ENCODE results near the gene ZFYVE27. TPM values are rescaled to one million over a fixed set of nuclear protein-coding genes. Genes with fewer than 3 reads are reported as not detected.

ZFYVE27 gene
- total and polyA plus RNA-seq, 2 experiments from 2014 or later = 17.2 to 32.6 TPM

DNA sequence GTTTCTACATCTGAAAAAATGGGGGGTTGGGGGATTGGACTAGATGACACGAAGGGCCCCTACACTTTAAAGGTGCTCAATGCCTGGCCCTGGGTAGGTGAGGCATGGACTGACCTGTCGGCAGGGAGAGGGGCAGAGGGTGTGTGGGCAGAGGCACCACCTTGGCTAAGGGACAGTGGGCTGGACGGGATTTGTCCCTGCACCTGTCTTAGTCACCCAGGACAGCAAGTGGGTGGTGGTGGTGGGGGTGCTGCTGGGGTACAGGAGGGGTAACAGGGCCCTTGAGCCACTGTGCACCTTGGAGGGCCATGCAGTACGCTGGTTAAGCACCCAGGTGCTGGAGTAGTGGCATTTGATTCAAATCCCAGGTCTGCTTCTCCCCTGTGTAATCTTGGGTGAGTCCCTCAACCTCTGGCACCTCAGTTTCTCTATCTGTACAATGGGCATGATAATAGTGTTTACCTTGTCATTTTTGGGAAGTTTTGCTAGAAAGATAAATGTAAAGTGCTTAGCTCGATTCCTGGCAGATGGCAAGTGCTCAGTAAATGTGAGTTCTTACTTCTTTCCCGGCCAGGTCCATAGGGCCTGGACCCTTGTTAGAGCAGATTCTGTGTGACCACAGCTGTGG lies 53.0 kb downstream of the ZFYVE27 start:
- no peaks in the 10 kb centered on the region for H3F3A ChIP-seq (ENCODE audit: insufficient read depth)
- no peaks in the 10 kb centered on the region for H3K36me3 ChIP-seq (ENCODE audit: low read depth)
- peaks cover 8% of the 10 kb centered on the region for H3K27me3 ChIP-seq (replicated peaks; ENCODE audit: insufficient read depth)
- H2AFZ ChIP-seq = no peak overlapping the region
- H3K4me2 ChIP-seq (ENCODE audit: unreplicated experiment) = no peak overlapping the region
- no peak overlapping the region for H3K9ac ChIP-seq
- no peak overlapping the region for H3K27ac ChIP-seq
- TF ChIP-seq EZH2 (IDR thresholded peaks at IDR 0.05; ENCODE audit: insufficient read depth, poor library complexity, severe bottlenecking) = no peak
- no peak for TF ChIP-seq EZH2phosphoT487 (IDR thresholded peaks at IDR 0.05; ENCODE audit: insufficient read depth, low read depth)
- in situ Hi-C loops (cut with MboI) = loop anchor here (5.0 to 25.0 kb wide), 2 partner anchors 72 to 247 kb away; partner anchors contain the start of gene CRTAC1
- 44% methylated on average over 6 of the region's 6 CpGs for WGBS, 2 experiments (ENCODE audit: low coverage in 1 of 2, low lambda C conversion rate in 2 of 2, missing lambda C conversion rate in 2 of 2)
- H3K4me1 ChIP-seq (ENCODE audit: insufficient read depth) = no peaks in the 10 kb centered on the region
- H4K20me1 ChIP-seq (ENCODE audit: insufficient read depth) = no peaks in the 10 kb centered on the region
- no peaks in the 10 kb centered on the region for H3K9me3 ChIP-seq (ENCODE audit: low read depth)
- no peak overlapping the region for H3K4me3 ChIP-seq
- H3K9me2 ChIP-seq (ENCODE audit: insufficient read depth) = no peaks in the 10 kb centered on the region
- no peaks in the 10 kb centered on the region for H3K79me2 ChIP-seq (ENCODE audit: insufficient read depth)
- no peak for DNase-seq

DNA sequence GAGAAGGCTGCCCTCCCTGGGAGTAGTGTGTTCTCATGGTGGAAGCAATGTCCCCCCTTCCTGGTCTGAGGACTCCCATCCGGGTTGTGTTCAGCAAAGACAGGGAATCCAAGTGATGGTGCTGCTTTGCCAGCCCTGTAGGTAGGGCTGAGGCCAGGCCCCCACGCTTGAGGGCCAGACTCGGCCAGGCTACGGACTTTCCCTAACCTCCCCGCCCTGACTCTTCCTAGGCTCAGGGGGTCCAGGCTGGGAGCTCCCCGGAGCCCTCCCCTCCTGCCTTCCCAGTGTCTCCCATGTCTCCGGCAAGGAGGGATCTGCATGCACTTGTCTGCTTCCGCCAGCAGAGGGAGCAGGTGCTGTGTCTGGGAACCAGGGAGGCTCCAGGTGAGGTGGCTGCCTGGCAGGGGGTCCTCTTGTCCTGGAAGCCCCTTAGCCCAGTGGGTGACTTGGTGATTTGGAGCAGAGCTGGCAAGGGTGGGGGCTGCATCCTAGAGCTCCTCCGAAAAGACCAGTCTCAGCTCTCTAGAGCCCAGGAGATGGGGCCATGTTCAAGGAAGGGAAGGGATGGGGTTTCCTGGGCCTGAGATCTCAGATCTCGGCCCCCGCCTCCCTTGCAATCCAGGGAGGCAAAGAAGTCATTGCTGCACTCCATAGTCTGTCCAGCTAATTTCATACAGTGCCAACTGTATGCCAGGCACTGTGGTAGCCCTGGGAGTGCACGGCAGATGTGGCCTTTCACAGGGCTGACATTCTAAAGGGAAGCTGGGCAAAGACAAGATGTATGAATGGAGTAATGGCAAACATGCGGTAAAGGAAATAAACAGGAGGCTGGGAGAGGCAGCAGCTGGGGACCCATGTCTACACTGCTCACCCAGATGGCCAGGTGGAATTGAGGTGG lies 55.1 kb downstream of the ZFYVE27 start:
- DNase-seq = peak; percentile 64
- Histone ChIP-seq H3K27ac (no peak overlapping the region), H3K4me3 (no peak overlapping the region), H3K9ac (no peak overlapping the region), H3K4me2 (ENCODE audit: unreplicated experiment) (no peak overlapping the region), H3K9me2 (ENCODE audit: insufficient read depth) (no peaks in the 10 kb centered on the region), H3K4me1 (ENCODE audit: insufficient read depth) (no peaks in the 10 kb centered on the region), H4K20me1 (ENCODE audit: insufficient read depth) (no peaks in the 10 kb centered on the region), H3K36me3 (ENCODE audit: low read depth) (no peaks in the 10 kb centered on the region), H3K27me3 (replicated peaks; ENCODE audit: insufficient read depth) (peaks cover 12% of the 10 kb centered on the region), H2AFZ (no peak overlapping the region), H3K9me3 (ENCODE audit: low read depth) (no peaks in the 10 kb centered on the region), H3K79me2 (ENCODE audit: insufficient read depth) (no peaks in the 10 kb centered on the region), H3F3A (ENCODE audit: insufficient read depth) (no peaks in the 10 kb centered on the region)
- WGBS, 2 experiments (ENCODE audit: low coverage in 1 of 2, low lambda C conversion rate in 2 of 2, missing lambda C conversion rate in 2 of 2) = 15 to 21% methylated on average over 10 of the region's 13 CpGs
- TF ChIP-seq EZH2 (IDR thresholded peaks at IDR 0.05; ENCODE audit: insufficient read depth, poor library complexity, severe bottlenecking) = no peak
- no peak for TF ChIP-seq EZH2phosphoT487 (IDR thresholded peaks at IDR 0.05; ENCODE audit: insufficient read depth, low read depth)
- in situ Hi-C loops (cut with MboI) = loop anchor here (5.0 to 25.0 kb wide), 2 partner anchors 70 to 245 kb away; partner anchors contain the start of gene CRTAC1

DNA sequence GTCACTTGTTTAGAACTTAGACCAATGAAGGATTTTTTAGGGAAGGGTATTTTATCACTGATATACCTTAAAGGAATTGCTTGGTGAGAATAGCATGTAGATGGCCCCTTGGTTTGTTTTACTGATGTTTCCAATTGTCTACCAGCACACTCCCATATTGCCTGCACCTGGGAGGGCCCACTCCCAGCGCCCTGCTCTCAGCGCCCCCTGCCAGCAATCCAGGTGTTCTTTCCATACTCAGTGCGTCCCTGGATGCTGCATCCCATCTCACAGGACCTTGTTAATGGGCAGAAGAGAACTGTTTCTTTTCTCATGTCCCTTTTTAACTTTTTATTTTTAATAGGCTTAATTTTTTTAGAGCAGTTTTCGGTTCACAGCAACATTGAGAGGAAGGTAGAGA lies 59.0 kb downstream of the ZFYVE27 start:
- Histone ChIP-seq H3K9me3 (ENCODE audit: low read depth) (no peaks in the 10 kb centered on the region), H3K4me2 (ENCODE audit: unreplicated experiment) (no peak overlapping the region), H3K79me2 (ENCODE audit: insufficient read depth) (no peaks in the 10 kb centered on the region), H3F3A (ENCODE audit: insufficient read depth) (no peaks in the 10 kb centered on the region), H3K27ac (no peak overlapping the region), H3K27me3 (replicated peaks; ENCODE audit: insufficient read depth) (peaks cover 10% of the 10 kb centered on the region), H3K4me1 (ENCODE audit: insufficient read depth) (no peaks in the 10 kb centered on the region), H3K9ac (no peak overlapping the region), H3K36me3 (ENCODE audit: low read depth) (no peaks in the 10 kb centered on the region), H3K9me2 (ENCODE audit: insufficient read depth) (no peaks in the 10 kb centered on the region), H4K20me1 (ENCODE audit: insufficient read depth) (no peaks in the 10 kb centered on the region), H2AFZ (no peak overlapping the region), H3K4me3 (no peak overlapping the region)
- TF ChIP-seq EZH2phosphoT487 (IDR thresholded peaks at IDR 0.05; ENCODE audit: insufficient read depth, low read depth) = no peak
- TF ChIP-seq EZH2 (IDR thresholded peaks at IDR 0.05; ENCODE audit: insufficient read depth, poor library complexity, severe bottlenecking) = no peak
- no peak for DNase-seq
- WGBS, 2 experiments (ENCODE audit: low coverage in 1 of 2, low lambda C conversion rate in 2 of 2, missing lambda C conversion rate in 2 of 2) = 30 to 32% methylated on average over 4 of the region's 4 CpGs
- in situ Hi-C loops (cut with MboI) = loop anchor here (25.0 kb wide), 1 partner anchor 241 kb away; the partner anchor contains the start of gene CRTAC1

DNA sequence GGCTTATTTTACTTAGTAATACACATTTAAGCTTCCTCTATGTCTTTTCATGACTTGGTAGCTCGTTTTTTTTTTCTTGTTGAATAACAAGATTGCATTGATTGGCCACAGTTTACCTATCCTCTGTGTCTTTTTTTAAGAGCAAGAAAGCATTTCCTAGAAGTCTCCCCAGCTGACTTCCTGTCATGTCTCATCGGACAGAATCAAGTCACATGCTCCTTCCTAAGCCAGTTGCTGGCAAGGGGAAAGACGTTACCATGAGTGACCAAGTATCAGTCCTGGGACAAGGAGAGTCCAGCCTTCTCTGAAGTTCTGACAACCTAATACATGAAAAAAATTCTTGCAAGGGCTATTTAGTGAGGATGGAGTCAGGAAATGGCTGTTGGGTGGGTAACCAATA lies 59.7 kb downstream of the ZFYVE27 start:
- no peak overlapping the region for H2AFZ ChIP-seq
- H3K4me1 ChIP-seq (ENCODE audit: insufficient read depth) = no peaks in the 10 kb centered on the region
- H3K9me2 ChIP-seq (ENCODE audit: insufficient read depth) = no peaks in the 10 kb centered on the region
- H3K27ac ChIP-seq = no peak overlapping the region
- H3K9me3 ChIP-seq (ENCODE audit: low read depth) = no peaks in the 10 kb centered on the region
- H3K4me2 ChIP-seq (ENCODE audit: unreplicated experiment) = no peak overlapping the region
- no peaks in the 10 kb centered on the region for H3K79me2 ChIP-seq (ENCODE audit: insufficient read depth)
- H3K4me3 ChIP-seq = no peak overlapping the region
- H4K20me1 ChIP-seq (ENCODE audit: insufficient read depth) = no peaks in the 10 kb centered on the region
- in situ Hi-C loops (cut with MboI) = loop anchor here (25.0 kb wide), 1 partner anchor 241 kb away; the partner anchor contains the start of gene CRTAC1
- no peaks in the 10 kb centered on the region for H3K36me3 ChIP-seq (ENCODE audit: low read depth)
- no peak for DNase-seq
- H3F3A ChIP-seq (ENCODE audit: insufficient read depth) = no peaks in the 10 kb centered on the region
- peaks cover 15% of the 10 kb centered on the region for H3K27me3 ChIP-seq (replicated peaks; ENCODE audit: insufficient read depth)
- WGBS, 2 experiments (ENCODE audit: low coverage in 1 of 2, low lambda C conversion rate in 2 of 2, missing lambda C conversion rate in 2 of 2) = 8 to 10% methylated on average over 3 of the region's 3 CpGs
- no peak for TF ChIP-seq EZH2phosphoT487 (IDR thresholded peaks at IDR 0.05; ENCODE audit: insufficient read depth, low read depth)
- H3K9ac ChIP-seq = no peak overlapping the region

All from GM23248 (cell line).